Peyer's patch (tissue), 4 donors: ENCODE results near the gene TNFRSF8. TPM values are rescaled to one million over a fixed set of nuclear protein-coding genes. Genes with fewer than 3 reads are reported as not detected.

Source experiments
- DNase-seq, 3 donors: peaks; one replicate each; pipeline ENCODE4 v3.0.0-alpha.2; 2017 to 2019
- H3K27ac ChIP-seq, 4 donors: fragments of 200-600 bp; sonication (generic); one replicate each; pipeline ENCODE4 v1.5.1; 2016 to 2019
- H3K27me3 ChIP-seq, 2 donors: fragments of 200-600 bp; sonication (generic); one replicate each; pipeline ENCODE4 v1.5.1; 2019
- H3K36me3 ChIP-seq, 3 donors: fragments of 200-600 bp; sonication (generic); one replicate each; pipeline ENCODE4 v1.5.1; 2016 to 2019
- H3K4me1 ChIP-seq, 4 donors: fragments of 200-600 bp; sonication (generic); one replicate each; pipeline ENCODE4 v1.5.1; 2016 to 2019
- H3K4me3 ChIP-seq, 4 donors: fragments of 200-600 bp; sonication (generic); 1 replicate in 3 of 4; 2 replicates in 1 of 4; pipeline ENCODE4 v1.5.1; 2016 to 2019; ENCODE audit warnings: mild to moderate bottlenecking in 1 of 4
- H3K9me3 ChIP-seq, 4 donors: fragments of 200-600 bp; sonication (generic); one replicate each; pipeline ENCODE4 v1.5.1; 2016 to 2019; ENCODE audit warnings: mild to moderate bottlenecking in 1 of 4
- CTCF ChIP-seq, 6 experiments: fragments of 450-650 bp in 4 of 6; fragments of 200-600 bp in 2 of 6; sonication (generic) in 1 of 6; IDR thresholded peaks; one replicate each; pipeline ENCODE4 v1.5.1; 2017 to 2019; ENCODE audit warnings: antibody characterized with exemption in 6 of 6, mild to moderate bottlenecking in 3 of 6, moderate library complexity in 1 of 6
- POLR2A ChIP-seq, 2 donors: fragments of 450-650 bp; IDR thresholded peaks; one replicate each; pipeline ENCODE4 v1.5.1; 2017; ENCODE audit warnings: antibody characterized with exemption in 2 of 2, mild to moderate bottlenecking in 2 of 2, moderate library complexity in 2 of 2
- total RNA-seq, 4 donors: library from RNA; depleted of rRNA; stranded (reverse); fragments of >200 nt; gene quantifications; one replicate each; pipeline ENCODE4 v1.1.0, GENCODE V29; 2016

TNFRSF8 gene
- total RNA-seq, 4 donors from 2014 or later = not detected

- Histone ChIP-seq H3K4me1 (peaks cover 9 to 74% (median 63%) of the 10 kb centered on the region in 4 donors), H3K27ac (peak overlapping the region; percentile 77 to 89 (median 84)), H3K9me3 (no peaks in the 10 kb centered on the region), H3K4me3 (no peak overlapping the region), H3K36me3 (no peaks in the 10 kb centered on the region), H3K27me3 (no peaks in the 10 kb centered on the region)
- peak in 1 of 3 donors; percentile 68 for DNase-seq
- no peak for TF ChIP-seq CTCF (IDR thresholded peaks at IDR 0.05)
- TF ChIP-seq POLR2A (IDR thresholded peaks at IDR 0.05) = no peak
Observed at GRCh38 chr1:12148958-12149790, 86.1 kb downstream of the TNFRSF8 start.

GRCh38 chr1:12149791-12150175 is 86.7 kb downstream of the TNFRSF8 start:
- H3K4me3 ChIP-seq = no peak overlapping the region
- DNase-seq = no peak
- no peak for TF ChIP-seq CTCF (IDR thresholded peaks at IDR 0.05)
- TF ChIP-seq POLR2A (IDR thresholded peaks at IDR 0.05) = no peak
- H3K36me3 ChIP-seq = no peaks in the 10 kb centered on the region
- H3K27me3 ChIP-seq = no peaks in the 10 kb centered on the region
- peaks cover 7 to 68% (median 60%) of the 10 kb centered on the region in 4 donors for H3K4me1 ChIP-seq
- H3K9me3 ChIP-seq = no peaks in the 10 kb centered on the region
- peak overlapping the region; percentile 77 to 89 (median 84) for H3K27ac ChIP-seq

GRCh38 chr1:12150456-12151200 is 87.5 kb downstream of the TNFRSF8 start:
- no peaks in the 10 kb centered on the region for H3K27me3 ChIP-seq
- H3K4me3 ChIP-seq = no peak overlapping the region
- H3K9me3 ChIP-seq = no peaks in the 10 kb centered on the region
- TF ChIP-seq POLR2A (IDR thresholded peaks at IDR 0.05) (no peak), CTCF (IDR thresholded peaks at IDR 0.05) (no peak)
- H3K36me3 ChIP-seq = no peaks in the 10 kb centered on the region
- DNase-seq = peak in 2 of 3 donors; percentile 57 to 67
- peaks cover 7 to 67% (median 57%) of the 10 kb centered on the region in 4 donors for H3K4me1 ChIP-seq
- H3K27ac ChIP-seq = peak overlapping the region; percentile 77 to 89 (median 84)

GRCh38 chr1:12151465-12151864 is 88.4 kb downstream of the TNFRSF8 start:
- no peak for TF ChIP-seq POLR2A (IDR thresholded peaks at IDR 0.05)
- TF ChIP-seq CTCF (IDR thresholded peaks at IDR 0.05) = no peak
- Histone ChIP-seq H3K4me1 (peaks cover 7 to 67% (median 56%) of the 10 kb centered on the region in 4 donors), H3K27me3 (no peaks in the 10 kb centered on the region), H3K36me3 (no peaks in the 10 kb centered on the region), H3K4me3 (no peak overlapping the region), H3K27ac (peak overlapping the region; percentile 77 to 89 (median 84)), H3K9me3 (no peaks in the 10 kb centered on the region)
- DNase-seq = no peak

GRCh38 chr1:12152113-12152891 is 89.2 kb downstream of the TNFRSF8 start:
- DNase-seq = peak in 2 of 3 donors; percentile 79 to 83
- H3K4me1 ChIP-seq = peaks cover 7 to 64% (median 51%) of the 10 kb centered on the region in 4 donors
- no peaks in the 10 kb centered on the region for H3K9me3 ChIP-seq
- H3K4me3 ChIP-seq = no peak overlapping the region
- H3K27ac ChIP-seq = peak overlapping the region; percentile 77 to 89 (median 84)
- no peaks in the 10 kb centered on the region for H3K36me3 ChIP-seq
- H3K27me3 ChIP-seq = no peaks in the 10 kb centered on the region
- TF ChIP-seq CTCF (IDR thresholded peaks at IDR 0.05) (no peak), POLR2A (IDR thresholded peaks at IDR 0.05) (no peak)
